AG10803 (cell line): ENCODE measurements around the gene CCDC88C.
A peak's percentile ranks its signal among the peaks of the same experiment; 100 is the strongest.

ENCODE experiments used
- DNase-seq: peaks from one replicate; pipeline ENCODE4 v3.0.0; 2010; ENCODE audit warnings: low read depth
- H3K4me3 ChIP-seq: 2 replicates; pipeline ENCODE4 v1.5.1; 2011; ENCODE audit warnings: mild to moderate bottlenecking, low read length, control low read depth
- TF ChIP-seq, protein P1 (sequence below): conservative IDR thresholded peaks from 2 replicates; pipeline ENCODE4 v1.5.1; 2011; ENCODE audit warnings: mild to moderate bottlenecking, low read length, control low read depth, inconsistent platforms

The CCDC88C gene

DNA sequence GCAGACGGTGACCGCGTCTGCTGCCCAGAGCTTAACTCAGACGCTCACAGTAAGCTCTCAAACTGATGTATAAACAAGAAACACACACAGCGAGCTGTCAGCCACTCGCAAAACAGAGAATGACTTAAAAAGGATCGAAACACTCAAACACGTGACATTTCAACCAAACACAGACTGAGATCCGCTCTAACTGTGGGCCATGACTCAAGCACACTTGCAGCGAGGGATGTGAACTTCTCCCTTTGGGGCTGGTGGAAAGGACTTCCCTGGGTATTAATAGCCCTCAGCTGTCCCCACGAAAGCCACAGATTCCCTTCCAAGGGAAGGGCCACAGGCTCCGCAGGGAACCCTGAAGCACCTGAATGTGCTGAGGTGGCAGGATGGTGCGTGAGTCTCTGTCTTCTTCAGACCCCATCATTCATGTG lies 29.1 kb downstream of the CCDC88C start:
- TF ChIP-seq, protein P1, sequence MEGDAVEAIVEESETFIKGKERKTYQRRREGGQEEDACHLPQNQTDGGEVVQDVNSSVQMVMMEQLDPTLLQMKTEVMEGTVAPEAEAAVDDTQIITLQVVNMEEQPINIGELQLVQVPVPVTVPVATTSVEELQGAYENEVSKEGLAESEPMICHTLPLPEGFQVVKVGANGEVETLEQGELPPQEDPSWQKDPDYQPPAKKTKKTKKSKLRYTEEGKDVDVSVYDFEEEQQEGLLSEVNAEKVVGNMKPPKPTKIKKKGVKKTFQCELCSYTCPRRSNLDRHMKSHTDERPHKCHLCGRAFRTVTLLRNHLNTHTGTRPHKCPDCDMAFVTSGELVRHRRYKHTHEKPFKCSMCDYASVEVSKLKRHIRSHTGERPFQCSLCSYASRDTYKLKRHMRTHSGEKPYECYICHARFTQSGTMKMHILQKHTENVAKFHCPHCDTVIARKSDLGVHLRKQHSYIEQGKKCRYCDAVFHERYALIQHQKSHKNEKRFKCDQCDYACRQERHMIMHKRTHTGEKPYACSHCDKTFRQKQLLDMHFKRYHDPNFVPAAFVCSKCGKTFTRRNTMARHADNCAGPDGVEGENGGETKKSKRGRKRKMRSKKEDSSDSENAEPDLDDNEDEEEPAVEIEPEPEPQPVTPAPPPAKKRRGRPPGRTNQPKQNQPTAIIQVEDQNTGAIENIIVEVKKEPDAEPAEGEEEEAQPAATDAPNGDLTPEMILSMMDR = no peak
- no peak for DNase-seq
- no peak overlapping the region for H3K4me3 ChIP-seq

DNA sequence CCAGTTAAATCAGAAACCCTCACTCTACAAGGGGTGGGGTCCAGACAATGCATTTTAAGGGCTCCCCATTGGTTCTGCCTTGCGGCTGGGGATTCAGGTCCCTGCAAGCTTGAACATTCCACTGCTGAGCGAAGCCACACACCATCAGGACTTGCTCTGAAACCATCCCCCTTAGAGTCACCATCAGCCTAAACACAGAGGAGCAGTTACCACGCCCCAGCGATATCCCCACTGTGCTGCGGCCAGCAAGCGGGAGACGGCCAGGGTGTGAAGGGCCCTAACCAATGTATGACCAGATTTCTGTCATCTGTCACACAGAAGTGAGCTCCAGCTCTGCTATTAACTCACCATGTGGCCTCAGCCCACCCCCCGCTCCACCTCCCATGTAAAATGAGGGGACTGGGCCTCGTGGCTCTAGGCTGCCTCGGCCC lies 29.7 kb downstream of the CCDC88C start:
- TF ChIP-seq, protein P1 = no peak
- no peak overlapping the region for H3K4me3 ChIP-seq
- DNase-seq = no peak

DNA sequence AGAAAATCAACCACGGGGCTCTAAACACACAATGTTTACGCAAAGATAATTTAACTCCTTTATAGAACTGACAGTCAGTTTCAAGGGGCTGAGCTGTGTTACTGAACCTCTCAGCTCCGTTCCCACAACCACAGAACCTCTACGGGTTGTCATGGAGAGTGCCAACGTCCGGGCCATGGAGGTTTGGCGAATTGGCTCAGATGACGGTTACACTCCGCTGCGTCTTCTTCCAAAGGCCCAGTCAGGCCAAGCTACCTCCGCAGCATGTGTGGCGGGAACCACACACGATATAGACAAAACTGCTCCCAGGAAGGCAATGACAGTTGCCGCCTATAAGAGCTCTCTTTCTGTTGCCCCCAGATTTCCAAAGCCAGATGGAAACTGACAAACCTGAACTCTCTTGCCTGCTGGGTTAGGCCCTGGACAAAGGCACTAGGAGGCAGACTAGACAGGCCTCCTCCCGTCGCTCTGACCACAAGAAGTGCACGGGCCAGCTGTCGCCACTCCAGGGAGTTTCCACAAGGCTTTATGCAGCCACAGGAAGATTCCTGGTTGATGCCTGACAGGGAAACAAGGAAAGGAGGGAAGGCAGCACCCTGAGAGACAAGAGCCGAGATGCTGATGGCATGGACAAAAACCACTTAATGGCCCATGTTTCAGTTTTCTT lies 30.3 kb downstream of the CCDC88C start:
- peak; percentile 25 for DNase-seq
- no peak overlapping the region for H3K4me3 ChIP-seq

DNA sequence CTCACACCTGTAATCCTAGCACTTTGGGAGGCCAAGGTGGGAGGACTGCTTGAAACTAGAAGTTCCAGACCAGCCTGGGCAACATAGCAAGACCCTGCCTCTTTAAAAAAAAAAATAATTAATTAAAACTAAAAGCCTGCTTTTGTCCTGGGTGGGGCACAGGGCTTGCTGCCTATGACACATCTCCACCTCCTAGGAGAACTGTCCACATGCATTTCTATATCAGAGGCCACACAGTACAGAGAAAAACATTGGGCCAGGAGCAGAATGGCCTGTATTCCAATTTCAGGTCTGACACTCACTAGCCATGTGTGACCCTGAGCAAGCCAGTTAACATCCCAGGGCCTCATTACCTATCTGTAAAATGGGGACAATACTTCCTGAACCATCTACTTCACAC lies 31.9 kb downstream of the CCDC88C start:
- no peak overlapping the region for H3K4me3 ChIP-seq
- TF ChIP-seq, protein P1 = no peak
- no peak for DNase-seq

More for the DNA sequence above, 30.3 kb downstream of the CCDC88C start:
- TF ChIP-seq, protein P1 = no peak

DNA sequence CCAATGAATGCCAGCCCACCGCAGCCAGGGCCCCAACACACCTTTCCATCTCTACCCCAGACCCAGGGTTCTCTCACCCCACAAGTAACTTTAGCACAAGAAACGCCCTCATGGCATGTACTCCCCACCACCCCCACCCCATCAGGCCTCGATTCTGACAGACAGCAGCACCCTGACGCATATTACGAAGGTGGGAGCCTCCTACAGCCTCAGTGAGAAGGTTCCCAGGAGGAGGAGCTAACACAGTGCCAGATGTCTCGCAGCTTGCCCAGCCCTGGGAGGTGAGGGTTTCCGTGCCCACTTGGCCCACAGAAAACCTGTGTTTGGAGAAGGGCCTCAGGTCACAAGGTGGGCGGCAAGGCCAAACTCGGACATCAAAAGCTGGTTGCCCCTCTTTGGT lies 32.4 kb downstream of the CCDC88C start:
- TF ChIP-seq, protein P1 = no peak
- no peak overlapping the region for H3K4me3 ChIP-seq
- DNase-seq = no peak

DNA sequence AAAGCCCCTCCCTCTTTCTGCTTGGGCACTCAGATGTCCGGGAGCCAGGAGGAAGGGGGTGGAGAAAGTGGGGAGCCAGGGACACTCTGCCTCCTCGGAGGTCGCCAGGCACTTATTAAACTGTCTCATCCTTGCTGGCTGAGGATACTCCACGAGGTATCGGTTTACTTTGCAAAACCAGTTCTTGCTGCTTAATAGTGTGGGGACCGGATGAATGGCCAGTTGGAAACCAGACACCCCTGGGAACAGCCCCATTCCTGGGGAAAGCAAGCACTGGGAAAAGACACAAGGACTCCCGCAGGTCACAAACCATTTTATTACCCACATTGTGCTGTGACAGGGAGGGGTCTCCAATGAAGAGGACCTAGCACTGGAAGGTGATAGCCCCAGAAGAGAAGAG lies 34.2 kb downstream of the CCDC88C start:
- no peak overlapping the region for H3K4me3 ChIP-seq
- TF ChIP-seq, protein P1 = no peak
- DNase-seq = no peak
